ENCODE data around the gene PDIK1L.

PDIK1L gene

GRCh38 chr1:26111530-26112406, at the start of gene PDIK1L:
Gene PDIK1L, plus strand, starts transcription at chr1:26111824. Its CDS starts 2,485 bp downstream, at chr1:26114309.
- DNase-seq (ENCODE audit: low read depth in 2 of 2), result peak; percentile 94 to 96

- DNase-seq (ENCODE audit: low read depth in 2 of 2), result no peak
Measured at GRCh38 chr1:26064553-26064952, 47.1 kb upstream of the PDIK1L start.

- DNase-seq (ENCODE audit: low read depth in 2 of 2), result no peak
Measured at GRCh38 chr1:26066160-26066559, 45.5 kb upstream of the PDIK1L start.

GRCh38 chr1:26066857-26067256, 44.8 kb upstream of the PDIK1L start:
- no peak for DNase-seq (ENCODE audit: low read depth in 2 of 2)

- no peak for DNase-seq (ENCODE audit: low read depth in 2 of 2)
Measured at GRCh38 chr1:26067432-26067911, 44.2 kb upstream of the PDIK1L start, which contains the start of gene TRIM63. Gene TRIM63, minus strand, starts transcription at chr1:26067630. Its CDS starts 136 bp downstream, at chr1:26067494.

- DNase-seq (ENCODE audit: low read depth in 2 of 2), result no peak
Measured at GRCh38 chr1:26069941-26070295, 41.7 kb upstream of the PDIK1L start.

GRCh38 chr1:26070296-26070962, 41.2 kb upstream of the PDIK1L start:
- DNase-seq (ENCODE audit: low read depth in 2 of 2), result no peak

- no peak for DNase-seq (ENCODE audit: low read depth in 2 of 2)
Measured at GRCh38 chr1:26070963-26071342, 40.7 kb upstream of the PDIK1L start.

GRCh38 chr1:26072305-26072704, 39.3 kb upstream of the PDIK1L start:
- DNase-seq (ENCODE audit: low read depth in 2 of 2), result no peak

- DNase-seq (ENCODE audit: low read depth in 2 of 2), result no peak
Measured at GRCh38 chr1:26075421-26076144, 36.0 kb upstream of the PDIK1L start.

GRCh38 chr1:26077524-26077923, 34.1 kb upstream of the PDIK1L start:
- DNase-seq (ENCODE audit: low read depth in 2 of 2), result no peak

GRCh38 chr1:26078286-26079177, 33.1 kb upstream of the PDIK1L start:
- DNase-seq (ENCODE audit: low read depth in 2 of 2), result no peak

- no peak for DNase-seq (ENCODE audit: low read depth in 2 of 2)
Measured at GRCh38 chr1:26079178-26079563, 32.5 kb upstream of the PDIK1L start.

- DNase-seq (ENCODE audit: low read depth in 2 of 2), result no peak
Measured at GRCh38 chr1:26079960-26080814, 31.4 kb upstream of the PDIK1L start.

- DNase-seq (ENCODE audit: low read depth in 2 of 2), result no peak
Measured at GRCh38 chr1:26081267-26082019, 30.2 kb upstream of the PDIK1L start.

GRCh38 chr1:26082020-26082350, 29.6 kb upstream of the PDIK1L start:
- no peak for DNase-seq (ENCODE audit: low read depth in 2 of 2)

GRCh38 chr1:26083208-26083607, 28.4 kb upstream of the PDIK1L start:
- no peak for DNase-seq (ENCODE audit: low read depth in 2 of 2)

- no peak for DNase-seq (ENCODE audit: low read depth in 2 of 2)
Measured at GRCh38 chr1:26084091-26084561, 27.5 kb upstream of the PDIK1L start.

GRCh38 chr1:26084844-26085243, 26.8 kb upstream of the PDIK1L start:
- DNase-seq (ENCODE audit: low read depth in 2 of 2), result no peak

GRCh38 chr1:26089125-26089524, 22.5 kb upstream of the PDIK1L start:
- DNase-seq (ENCODE audit: low read depth in 2 of 2), result no peak
